Activated CD8-positive, alpha-beta memory T cell treated with anti-CD3 and anti-CD28 coated beads for 48 hours (primary cell): ENCODE results near the gene ERG.

Experiments
- DNase-seq, 3 experiments: peaks; one replicate each; pipeline ENCODE4 v3.0.0-alpha.2; 2020; ENCODE audit warnings: low read depth in 2 of 3, low spot score in 2 of 3

Gene ERG

DNA sequence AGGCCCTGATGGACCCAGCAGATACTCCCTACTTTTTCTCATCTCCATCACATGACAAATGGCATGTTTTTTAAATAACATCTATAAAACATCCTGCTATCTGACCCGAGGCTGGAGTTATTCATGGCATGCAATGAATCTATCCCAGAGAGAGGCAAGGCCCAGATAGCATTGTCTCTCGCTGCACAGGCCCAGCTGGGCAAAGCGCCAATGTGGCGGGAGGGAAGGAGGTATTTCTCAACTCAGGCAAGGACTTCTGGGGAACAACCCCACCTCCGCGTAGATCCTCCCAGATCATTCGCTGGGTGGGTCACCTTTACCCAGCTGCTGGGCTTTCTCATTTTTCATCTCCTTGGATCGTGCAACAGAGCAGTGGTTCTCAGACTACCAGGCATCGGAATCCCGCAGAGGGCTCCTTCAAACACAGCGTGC lies 59.8 kb downstream of the ERG start:
- no peak for DNase-seq

DNA sequence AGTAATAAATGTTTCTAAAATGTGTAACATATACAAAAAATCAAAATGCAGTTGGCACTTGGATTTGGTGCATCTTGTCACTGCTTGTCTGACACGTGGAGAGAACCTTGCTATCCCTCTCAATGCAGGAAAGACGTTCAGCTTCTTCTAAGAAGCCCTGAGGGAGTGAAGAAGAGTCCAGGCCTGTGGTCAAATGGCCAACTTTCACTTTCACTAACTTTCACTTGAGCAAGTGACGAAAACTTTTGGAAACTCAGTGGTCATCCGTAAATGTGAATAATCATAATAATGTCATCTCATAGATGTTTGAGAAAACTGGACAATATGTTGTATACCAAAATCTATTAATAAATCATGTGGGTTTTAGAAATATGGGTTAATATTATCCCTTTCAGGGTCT lies 61.9 kb downstream of the ERG start:
- no peak for DNase-seq

DNA sequence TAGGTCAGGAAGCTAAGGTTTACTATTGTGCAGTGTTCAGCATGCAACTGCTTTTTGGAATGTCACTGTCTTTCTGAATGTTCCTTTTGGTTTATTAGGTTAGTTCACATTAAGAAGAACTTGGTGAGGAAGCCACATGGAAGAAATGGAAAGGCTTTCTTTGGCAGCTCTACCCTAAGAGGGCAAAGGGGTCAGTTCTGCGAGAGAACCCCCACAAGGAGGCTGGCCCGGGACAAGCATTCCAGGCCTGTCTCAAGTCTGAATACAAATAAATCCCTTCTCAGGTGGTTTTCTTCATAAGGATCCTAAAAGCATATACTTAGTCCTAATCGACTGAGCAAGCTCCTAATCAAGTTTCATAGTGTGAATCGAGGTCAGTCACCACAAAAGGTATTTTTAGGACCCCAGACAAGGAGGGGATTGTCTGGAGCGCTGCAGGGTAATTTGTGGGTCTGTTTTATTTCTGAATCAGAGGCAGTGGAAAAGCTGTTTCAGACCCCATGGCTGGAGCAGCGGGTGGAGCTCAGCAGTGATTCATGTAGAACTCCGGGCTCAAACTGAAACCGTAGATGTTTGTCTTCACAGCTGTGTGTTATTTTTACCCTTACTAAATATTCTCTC lies 63.3 kb downstream of the ERG start:
- DNase-seq, result no peak

DNA sequence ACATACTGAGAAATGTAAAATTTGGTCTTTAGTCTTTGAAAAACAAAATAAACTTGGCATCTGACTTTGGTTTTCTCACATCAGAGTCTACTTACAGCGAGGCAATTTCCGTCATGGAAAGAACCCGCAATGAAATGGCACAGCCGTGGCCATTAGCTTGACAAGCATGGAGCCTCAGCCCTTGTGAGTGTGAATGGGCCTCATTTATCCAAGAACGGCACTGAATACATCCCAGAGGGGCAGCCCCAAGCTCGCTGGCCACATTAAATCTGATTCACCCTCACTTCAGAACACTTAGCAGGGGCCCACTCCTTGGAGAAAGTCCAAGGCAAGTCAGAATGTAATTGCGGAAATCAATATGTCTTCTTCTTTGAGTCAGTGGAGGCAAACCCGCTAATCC lies 64.8 kb downstream of the ERG start:
- no peak for DNase-seq

DNA sequence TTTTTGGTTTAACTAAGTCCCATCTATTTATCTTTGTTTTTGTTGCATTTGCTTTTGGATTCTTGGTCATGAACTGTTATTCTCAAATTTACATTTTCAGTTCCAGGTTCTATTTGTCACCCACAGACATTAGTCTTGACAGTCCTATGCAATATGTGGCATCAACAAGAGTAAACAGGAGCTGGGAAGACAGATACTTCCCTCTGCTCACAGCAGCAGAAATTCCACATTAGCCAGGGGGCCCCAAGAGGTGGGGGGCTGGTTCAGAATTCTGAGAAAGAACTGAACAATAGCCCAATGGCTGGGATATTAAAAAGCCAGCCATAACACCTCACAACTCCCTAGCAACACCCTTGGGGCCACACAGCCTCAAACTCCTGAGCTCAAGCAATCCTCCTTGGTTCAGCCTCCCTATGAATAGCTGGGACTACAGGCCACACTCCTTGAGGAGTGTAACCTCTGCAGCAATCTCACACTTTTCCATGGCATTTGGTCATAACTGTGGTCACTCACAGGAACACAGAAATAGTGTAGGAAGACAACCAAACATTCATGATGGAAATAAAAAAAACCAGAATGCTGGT lies 67.8 kb downstream of the ERG start:
- DNase-seq, result no peak

DNA sequence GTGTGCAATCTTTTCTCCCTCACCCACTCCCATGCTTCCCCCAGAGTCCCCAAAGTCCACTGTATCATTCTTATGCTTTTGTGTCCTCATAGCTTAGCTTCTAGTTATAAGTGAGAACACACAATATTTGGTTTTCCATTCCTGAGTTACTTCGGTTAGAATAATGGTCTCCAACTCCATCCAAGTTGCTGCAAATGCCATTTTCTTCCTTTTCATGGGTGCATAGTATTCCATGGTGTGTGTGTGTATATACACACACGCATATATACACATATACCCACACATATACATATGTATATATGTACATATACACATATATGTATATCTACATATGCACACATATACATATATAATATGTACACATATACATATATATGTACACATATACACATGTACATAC lies 69.3 kb downstream of the ERG start:
- no peak for DNase-seq

DNA sequence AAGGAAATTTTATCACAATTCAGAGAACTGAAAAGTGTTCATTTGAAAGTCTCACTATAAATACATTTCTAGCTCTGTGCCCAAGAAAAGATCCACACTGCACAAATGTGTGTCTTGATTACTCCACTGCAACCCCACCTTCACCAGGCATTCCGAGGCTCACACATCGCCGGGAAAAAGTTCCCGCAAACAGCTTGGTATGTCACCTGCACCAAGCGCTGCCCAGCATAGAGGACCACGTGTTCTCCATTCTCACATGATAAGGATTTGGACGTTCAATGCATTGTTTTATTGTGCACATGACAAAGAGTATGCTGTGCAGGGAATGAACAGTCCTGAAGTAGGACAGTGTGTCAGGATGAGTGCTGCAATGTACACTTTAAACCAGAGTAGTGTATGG lies 70.1 kb downstream of the ERG start:
- no peak for DNase-seq

DNA sequence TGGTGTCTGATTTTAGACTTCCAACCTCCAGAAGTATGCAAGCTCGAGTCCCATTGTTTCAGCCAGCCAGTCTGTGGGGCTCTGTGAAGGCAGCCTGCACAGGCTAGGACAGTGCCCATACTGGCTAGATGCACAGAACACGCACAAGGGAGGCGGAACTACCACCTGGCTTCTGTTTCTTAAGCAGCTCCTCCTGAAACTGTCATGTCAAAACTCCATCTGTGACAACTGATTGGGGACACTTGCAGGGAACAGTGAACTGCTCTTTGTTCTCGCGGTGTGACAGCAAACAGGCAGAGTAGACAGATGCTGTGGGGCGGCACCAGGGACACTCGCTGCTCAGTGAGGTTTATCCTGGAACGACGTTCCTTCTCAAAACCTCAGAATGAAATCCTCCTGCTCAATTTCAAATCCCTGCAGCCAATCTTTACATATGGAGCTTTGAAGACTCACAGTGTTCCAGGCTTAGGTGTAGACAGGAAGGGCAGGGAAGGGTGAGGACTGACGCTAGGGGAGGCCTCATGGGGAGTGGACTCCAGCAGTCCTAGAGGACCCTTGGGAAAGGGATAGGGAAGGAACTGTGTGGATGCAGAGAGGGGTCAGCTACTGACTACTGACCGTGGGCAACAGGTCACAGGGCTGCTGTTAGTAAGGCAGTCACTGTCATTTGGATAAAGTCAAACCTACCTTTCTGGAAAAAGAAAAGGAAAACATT lies 73.8 kb downstream of the ERG start:
- no peak for DNase-seq

DNA sequence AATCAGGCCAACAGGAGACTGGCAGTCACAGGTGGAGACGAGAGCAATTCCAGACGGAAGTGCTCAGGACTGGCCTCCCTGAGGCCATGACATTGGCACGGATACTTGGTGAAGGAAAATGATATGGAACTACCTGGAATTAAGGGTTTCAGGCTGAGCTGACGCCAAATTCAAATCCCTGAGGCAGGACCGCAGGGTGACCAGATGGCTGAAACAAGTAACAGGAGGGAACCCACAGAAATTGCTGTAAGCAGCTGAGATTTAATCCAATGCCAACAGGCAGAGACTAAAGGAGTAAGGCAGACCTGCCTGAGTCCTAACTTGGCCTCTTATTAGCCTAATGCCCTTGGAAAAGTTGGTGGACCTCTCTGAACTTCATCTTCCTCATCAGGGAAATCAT lies 76.2 kb downstream of the ERG start:
- DNase-seq, result no peak

DNA sequence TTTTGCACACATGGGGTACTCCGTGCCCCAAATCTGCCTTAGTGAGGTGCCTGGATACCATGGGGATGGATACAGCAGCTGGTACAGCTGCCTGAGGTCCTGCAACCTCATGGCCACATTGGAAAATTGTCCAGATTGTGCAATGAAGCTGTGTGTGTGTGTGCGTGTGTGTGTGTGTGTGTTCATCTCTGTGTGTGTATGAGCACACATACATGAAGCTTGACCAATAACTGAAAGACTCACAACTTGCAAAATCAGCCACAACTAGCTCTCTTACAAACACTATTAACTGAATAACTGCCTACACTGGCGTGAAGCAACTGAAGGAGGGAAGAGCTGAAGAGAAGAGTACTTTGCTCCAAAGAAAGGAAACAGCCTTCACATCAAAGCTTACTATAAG lies 78.1 kb downstream of the ERG start:
- DNase-seq, result no peak

DNA sequence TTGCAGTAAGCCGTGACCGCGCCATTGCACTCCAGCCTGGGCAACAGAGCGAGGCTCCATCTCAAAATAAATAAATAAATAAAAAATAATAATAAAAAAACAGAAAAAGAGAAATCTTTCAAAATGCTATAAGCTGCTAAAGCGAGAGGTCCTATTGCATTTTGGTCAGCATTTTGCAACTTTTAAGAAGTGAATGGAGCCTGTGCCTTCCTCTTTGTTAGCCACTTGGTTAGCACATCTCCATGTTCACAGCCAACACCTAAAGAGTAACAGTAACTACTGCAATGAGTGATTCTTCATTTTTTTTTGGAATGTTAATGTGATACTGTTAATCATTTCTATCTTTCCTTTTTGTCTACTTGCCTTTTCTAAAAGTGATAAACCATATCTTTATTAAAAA lies 80.6 kb downstream of the ERG start:
- DNase-seq, result no peak

DNA sequence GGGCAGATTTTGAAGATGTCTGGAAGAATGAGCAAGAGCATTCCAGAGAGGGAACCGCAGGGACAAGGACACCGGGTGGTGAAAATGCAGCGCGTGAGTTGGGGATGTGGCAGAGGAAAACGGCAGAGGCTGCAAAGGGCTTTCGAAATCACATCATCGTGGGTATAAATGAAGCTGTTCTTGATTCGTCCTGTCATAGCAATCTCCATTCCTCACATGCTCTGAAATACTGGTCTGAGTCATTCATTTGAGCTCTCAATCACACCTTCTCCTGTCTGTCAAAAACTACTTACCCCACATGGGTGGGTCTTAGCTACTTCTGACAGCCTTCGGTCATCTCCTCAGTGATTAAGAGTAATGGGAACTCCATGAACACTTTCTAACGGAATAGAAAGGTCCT lies 81.5 kb downstream of the ERG start:
- no peak for DNase-seq

DNA sequence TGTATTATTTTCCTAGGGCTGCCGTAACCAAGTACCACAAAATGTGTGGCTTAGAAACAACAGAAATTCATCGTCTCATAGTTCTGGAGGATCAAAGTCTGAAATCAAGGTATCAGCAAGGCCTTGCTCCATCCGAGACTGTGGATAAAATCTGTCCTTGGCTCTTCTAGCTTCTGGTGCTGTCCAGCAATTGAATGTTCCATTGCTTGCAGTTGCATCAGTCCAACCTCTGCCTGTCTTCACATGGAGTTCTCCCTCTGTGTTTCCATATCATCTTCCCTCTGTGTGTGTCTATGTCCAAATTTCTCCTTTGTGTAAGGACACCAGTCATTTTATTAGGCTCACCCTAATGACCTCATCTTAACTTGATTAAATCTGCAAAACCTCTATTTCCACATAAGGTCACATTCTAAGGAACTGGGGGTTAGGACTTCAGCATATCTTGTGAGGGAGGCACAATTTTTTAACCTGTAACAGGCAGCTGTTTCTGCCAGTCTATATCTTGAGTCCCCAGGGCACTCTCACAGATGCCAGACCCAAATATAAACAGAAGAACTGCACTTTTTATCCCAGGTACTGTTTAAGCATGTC lies 84.2 kb downstream of the ERG start:
- DNase-seq, result no peak

DNA sequence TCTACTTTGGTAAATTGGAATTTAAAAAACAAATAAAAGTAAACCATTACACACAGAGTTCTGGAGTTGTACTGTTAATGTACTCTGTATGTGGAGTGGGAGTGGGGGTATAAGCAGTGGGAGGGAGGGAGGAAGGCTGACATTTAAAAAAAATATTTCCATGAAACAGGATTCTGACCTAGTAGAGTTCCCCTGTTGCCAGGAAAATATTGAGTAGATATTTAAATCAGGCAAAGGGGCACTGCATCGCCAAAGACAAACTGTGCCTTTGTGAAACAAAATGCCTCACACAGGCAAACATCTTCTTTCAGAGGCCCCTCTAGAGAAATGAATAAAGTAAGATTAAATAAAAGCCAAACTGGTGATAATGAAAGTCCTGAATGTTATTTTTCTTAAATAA lies 87.8 kb downstream of the ERG start:
- no peak for DNase-seq

DNA sequence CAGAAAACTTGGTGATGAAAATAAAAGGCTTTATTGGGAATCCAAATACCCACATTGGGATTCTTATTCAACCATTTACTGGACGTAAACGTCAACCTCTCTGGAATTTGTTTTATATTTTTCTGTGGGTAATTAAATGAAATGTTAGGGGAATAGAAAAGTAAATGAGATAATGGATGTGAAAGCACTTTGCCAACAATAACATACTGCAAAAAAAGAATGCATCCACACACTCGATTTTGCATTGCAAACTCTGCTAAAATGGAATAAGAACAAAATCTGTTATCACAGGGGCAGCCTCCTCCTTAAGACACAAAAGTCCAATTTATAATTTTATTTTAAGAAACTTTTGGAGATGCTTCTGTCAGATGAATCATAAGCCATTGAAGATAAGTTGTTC lies 88.4 kb downstream of the ERG start:
- DNase-seq, result no peak

DNA sequence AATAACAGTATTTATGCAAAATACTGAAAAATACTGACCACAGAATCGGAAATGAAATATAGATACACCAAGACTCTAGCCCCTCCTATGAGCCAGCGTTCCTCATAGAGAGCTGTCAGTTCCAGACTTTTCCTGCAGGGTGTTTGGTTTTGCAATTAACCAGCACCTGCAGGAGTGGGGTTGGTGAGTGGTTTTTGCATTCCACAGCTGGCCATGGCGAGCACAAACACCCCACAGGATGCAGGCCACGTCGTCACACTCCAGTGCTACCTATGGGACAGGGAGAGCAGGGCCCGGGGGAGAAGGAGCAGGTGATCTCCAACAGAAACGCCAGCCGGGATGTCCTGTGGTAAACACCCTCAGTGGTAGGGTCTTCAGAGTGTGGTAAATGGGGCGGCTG lies 94.1 kb downstream of the ERG start:
- no peak for DNase-seq

DNA sequence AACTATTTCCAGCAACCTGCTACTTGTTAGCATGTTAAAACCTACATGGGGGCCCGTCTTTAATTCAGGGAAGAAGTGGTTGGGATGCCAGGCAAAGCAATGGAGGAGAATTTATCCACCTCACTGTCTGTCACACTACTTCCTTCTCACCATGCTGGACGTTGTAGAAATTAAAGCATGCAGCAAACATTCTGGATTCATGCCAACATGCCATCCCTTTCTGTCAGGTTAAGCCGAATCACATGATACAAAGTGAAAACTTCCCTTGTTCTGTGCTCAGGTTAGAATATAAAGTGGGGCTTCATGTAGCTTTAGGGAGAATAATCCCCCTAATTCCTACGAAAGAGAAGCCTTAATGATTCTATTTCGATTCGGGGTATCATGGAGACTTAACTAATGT lies 95.5 kb downstream of the ERG start:
- no peak for DNase-seq

DNA sequence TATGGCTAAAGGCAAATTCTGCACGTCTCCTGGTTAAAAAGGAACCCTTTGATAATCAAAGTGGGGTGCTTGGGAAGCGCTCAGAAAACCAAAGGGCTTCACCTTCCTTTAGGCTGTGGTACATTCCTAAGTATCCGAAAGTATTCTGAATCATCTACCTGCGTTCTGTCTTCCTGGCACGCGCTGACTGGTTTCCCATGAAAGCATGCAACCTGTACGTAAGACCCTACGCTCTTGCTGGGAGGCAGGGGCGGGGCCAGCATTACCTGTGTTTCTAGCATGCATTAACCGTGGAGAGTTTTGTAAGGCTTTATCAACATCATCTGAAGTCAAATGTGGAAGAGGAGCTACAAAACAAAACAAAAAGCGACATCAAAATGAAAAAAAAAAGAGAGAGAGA lies 96.0 kb downstream of the ERG start:
- DNase-seq, result no peak

DNA sequence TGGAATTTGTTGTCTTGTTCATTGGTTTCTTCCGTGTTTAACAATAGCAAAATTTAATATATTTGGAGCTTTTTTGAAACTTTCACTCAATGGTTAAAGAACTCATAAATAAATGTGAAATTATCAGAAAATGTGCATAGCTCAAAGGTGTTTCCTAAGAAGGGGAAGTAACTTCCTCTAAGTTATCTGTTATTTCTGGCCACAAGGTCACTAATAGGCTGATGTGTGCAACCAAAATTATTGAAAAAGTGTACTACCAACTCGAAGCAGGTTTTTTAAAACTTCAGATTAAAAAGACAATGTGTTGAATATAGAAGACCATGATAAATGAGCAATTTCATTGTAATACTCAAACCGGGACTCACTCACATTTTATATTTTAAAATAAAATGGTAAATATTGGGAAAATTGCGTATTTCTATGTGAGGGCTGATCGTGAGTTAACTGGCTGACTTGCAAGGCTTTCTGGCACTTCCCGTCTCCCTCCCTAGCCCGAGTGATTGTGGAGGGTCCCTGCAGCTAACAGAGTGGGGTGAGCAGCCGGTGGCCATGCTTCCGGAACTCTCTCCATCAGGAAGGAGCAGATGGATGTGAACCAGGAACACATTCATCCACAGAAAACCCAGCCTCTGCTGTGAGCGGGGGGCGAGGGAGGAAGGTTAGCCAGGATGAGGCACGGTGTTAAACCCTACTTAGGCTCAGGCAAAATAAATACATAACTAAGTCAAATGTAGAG lies 96.9 kb downstream of the ERG start:
- no peak for DNase-seq

DNA sequence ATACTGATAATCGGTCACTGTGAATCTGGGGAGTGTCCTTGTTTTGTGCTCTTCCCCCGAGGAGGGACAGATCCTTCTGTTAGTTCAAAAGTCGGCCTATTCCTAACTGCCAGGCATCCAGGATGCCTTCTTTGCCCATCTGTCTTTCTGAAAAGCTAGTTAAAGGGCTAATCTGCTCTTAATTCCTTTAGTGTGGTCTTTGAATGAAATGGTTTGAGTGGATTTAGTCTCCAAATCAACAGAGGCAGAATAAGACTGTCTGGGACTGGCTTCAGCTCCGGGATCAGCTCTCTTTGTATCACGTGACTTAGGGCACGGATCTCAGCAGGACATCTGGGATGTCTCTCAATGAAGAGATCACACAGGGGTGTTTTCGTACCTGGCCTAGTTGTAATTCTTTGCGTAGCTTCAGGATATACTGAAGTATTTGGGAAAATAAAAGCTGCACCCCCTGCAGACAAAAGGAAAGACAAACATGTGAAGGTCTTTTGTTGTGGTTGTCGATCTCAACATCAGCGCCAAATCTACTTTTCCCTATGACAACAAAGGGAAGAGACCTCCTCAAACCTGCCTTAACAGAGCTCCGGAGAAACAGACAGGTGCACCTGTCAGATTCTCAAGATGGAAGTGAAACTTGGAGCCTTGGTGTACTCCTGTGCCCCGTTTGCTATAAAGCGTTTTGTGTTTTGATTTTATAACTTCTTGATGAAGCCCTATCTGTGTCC lies 97.9 kb downstream of the ERG start:
- no peak for DNase-seq

DNA sequence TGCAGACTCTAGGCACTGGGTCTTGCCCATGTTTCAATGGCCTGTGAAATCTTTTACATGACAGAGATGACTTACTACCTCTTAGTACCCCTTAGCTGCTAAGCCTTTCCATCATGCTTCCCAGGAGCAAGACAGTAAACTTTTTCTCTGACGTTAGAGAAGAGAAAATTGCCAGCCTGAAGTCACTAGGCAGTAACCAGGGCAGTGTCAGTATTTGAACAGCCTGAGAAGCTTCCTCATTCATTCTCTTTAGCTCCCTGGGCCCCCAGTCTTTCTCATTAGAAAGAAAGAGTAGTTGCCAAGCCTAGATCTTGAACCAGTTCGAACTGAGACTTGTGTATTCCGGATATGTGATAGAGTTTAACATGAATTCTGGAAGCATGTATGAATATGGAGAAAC lies 99.2 kb downstream of the ERG start:
- no peak for DNase-seq
